Endothelial cell of umbilical vein (primary cell): ENCODE data around the gene SMIM7. TPM values are rescaled to one million over a fixed set of nuclear protein-coding genes. Genes with fewer than 3 reads are reported as not detected.

Experiments
- BruUV-seq: library from RNA; stranded (reverse); fragments of 400-500 nt; replicated peaks from 2 replicates; lab custom pipeline; 2021; lab: Mats Ljungman, UMichigan
- CTCF ChIA-PET: fragments of 300-600, 350-600 bp; sonication (Branson Sonifier 250); formaldehyde crosslinking; loops from one replicate; lab custom pipeline; 2021; ENCODE audit warnings: antibody characterized with exemption, inconsistent platforms; lab: Charles Lee
- POLR2A ChIA-PET: fragments of 300-600, 350-600 bp; sonication (Branson Sonifier 250); formaldehyde crosslinking; loops from one replicate; lab custom pipeline; 2021; ENCODE audit warnings: antibody characterized with exemption, inconsistent platforms; lab: Charles Lee
- DNase-seq: peaks from one replicate; pipeline ENCODE4 v3.0.0-alpha.2; 2011; ENCODE audit warnings: low read depth, low spot score
- FAIRE-seq: peaks from 2 replicates; lab custom pipeline; 2011; peaks lifted over from hg19 to GRCh38; lab: Jason Lieb, UNC
- H2AFZ ChIP-seq: 2 replicates; pipeline ENCODE4 v1.6.0; 2012; ENCODE audit warnings: low read depth, low read length, control low read depth, inconsistent platforms
- H3K27ac ChIP-seq: 2 replicates; pipeline ENCODE4 v1.5.1; 2011; ENCODE audit warnings: low read depth, mild to moderate bottlenecking, control low read depth, low read length, moderate library complexity; ENCODE audit not compliant: insufficient read depth
- H3K27me3 ChIP-seq, 2 experiments: 2 replicates each; pipeline versions ENCODE4 v1.6.0 to v1.6.1; 2011; ENCODE audit warnings: low read length in 2 of 2, mixed read lengths in 1 of 2; ENCODE audit not compliant: control insufficient read depth in 2 of 2, insufficient read depth in 2 of 2
- H3K36me3 ChIP-seq, 2 experiments: 2 replicates in 1 of 2; 3 replicates in 1 of 2; pipeline ENCODE4 v1.5.1; 2011; ENCODE audit warnings: low read length in 2 of 2, mild to moderate bottlenecking in 1 of 2, moderate library complexity in 1 of 2; ENCODE audit not compliant: control insufficient read depth in 2 of 2, insufficient read depth in 2 of 2; ENCODE audit errors: extremely low read depth in 1 of 2
- H3K4me1 ChIP-seq: 3 replicates; pipeline ENCODE4 v1.5.1; 2011; ENCODE audit warnings: mild to moderate bottlenecking, low read length; ENCODE audit not compliant: control insufficient read depth, insufficient read depth; ENCODE audit errors: extremely low read depth
- H3K4me2 ChIP-seq: 2 replicates; pipeline ENCODE4 v1.6.1; 2011; ENCODE audit warnings: low read length, control low read depth, mixed read lengths; ENCODE audit not compliant: insufficient read depth
- H3K4me3 ChIP-seq, 3 experiments: fragments of 200-600 bp in 1 of 3; sonication (generic), shearing (Covaris generic) in 1 of 3; replicated peaks in 1 of 3; 2 replicates each; pipeline ENCODE4 v1.5.1; 2011 to 2016; ENCODE audit warnings: control low read depth in 3 of 3, low read length in 3 of 3, mild to moderate bottlenecking in 2 of 3, inconsistent platforms in 1 of 3, low read depth in 1 of 3, moderate library complexity in 1 of 3; ENCODE audit not compliant: insufficient read depth in 1 of 3
- H3K79me2 ChIP-seq: 2 replicates; pipeline ENCODE4 v1.6.0; 2012; ENCODE audit warnings: low read length, inconsistent platforms; ENCODE audit not compliant: control insufficient read depth, insufficient read depth
- H3K9ac ChIP-seq: replicated peaks from 2 replicates; pipeline ENCODE3; 2011; ENCODE audit warnings: low read length, control low read depth; ENCODE audit not compliant: insufficient read depth; ENCODE audit errors: extremely low read depth
- H3K9me1 ChIP-seq: replicated peaks from 3 replicates; pipeline ENCODE4 v1.6.0; 2011; ENCODE audit warnings: mild to moderate bottlenecking, low read length; ENCODE audit not compliant: control insufficient read depth, insufficient read depth; ENCODE audit errors: extremely low read depth
- H3K9me3 ChIP-seq: replicated peaks from 2 replicates; pipeline ENCODE4 v1.5.1; 2012; ENCODE audit warnings: low read length, inconsistent platforms; ENCODE audit not compliant: control insufficient read depth, insufficient read depth
- H4K20me1 ChIP-seq: replicated peaks from 2 replicates; pipeline ENCODE3; 2011; ENCODE audit warnings: mild to moderate bottlenecking, low read length; ENCODE audit not compliant: control insufficient read depth, insufficient read depth; ENCODE audit errors: extremely low read depth
- EZH2 ChIP-seq: IDR thresholded peaks from 2 replicates; pipeline ENCODE4 v1.6.1; 2012; ENCODE audit warnings: borderline replicate concordance, low read depth, mild to moderate bottlenecking, moderate library complexity, low read length, inconsistent platforms; ENCODE audit not compliant: severe bottlenecking
- FOS ChIP-seq: IDR thresholded peaks from 2 replicates; pipeline ENCODE4 v1.6.1; 2011; ENCODE audit warnings: mild to moderate bottlenecking, low read length, moderate library complexity, borderline replicate concordance; ENCODE audit not compliant: insufficient read depth
- GATA2 ChIP-seq: IDR thresholded peaks from 2 replicates; pipeline ENCODE4 v1.7.0; 2011; ENCODE audit warnings: low read depth, mild to moderate bottlenecking, moderate library complexity, mixed read lengths, low read length; ENCODE audit not compliant: insufficient read length, insufficient read depth
- JUN ChIP-seq: IDR thresholded peaks from 2 replicates; pipeline ENCODE4 v1.6.1; 2011; ENCODE audit warnings: borderline replicate concordance, low read depth; ENCODE audit not compliant: insufficient read length, insufficient read depth
- MYC ChIP-seq: IDR thresholded peaks from one replicate; pipeline ENCODE4 v1.6.1; 2011; ENCODE audit warnings: mild to moderate bottlenecking, low read depth, low read length
- POLR2A ChIP-seq: IDR thresholded peaks from 2 replicates; pipeline ENCODE4 v1.6.1; 2012; ENCODE audit warnings: low read depth, mild to moderate bottlenecking, control low read depth, low read length
- POLR2AphosphoS5 ChIP-seq: IDR thresholded peaks from 2 replicates; pipeline ENCODE4 v1.6.1; 2012; ENCODE audit warnings: low read depth, mild to moderate bottlenecking, control low read depth, low read length, moderate library complexity; ENCODE audit not compliant: insufficient read depth
- dilution Hi-C: fragments of 300-500 bp; cut with MboI; formaldehyde crosslinking; loops from one replicate; pipeline ENCODE4 v1.15.0; 2019; ENCODE audit warnings: low sequenced_read_pairs; ENCODE audit not compliant: extremely low pct_ligation_motif_present
- intact Hi-C: fragments of 100-400 bp; cut with micrococcal nuclease; formaldehyde crosslinking; loops from one replicate; pipeline ENCODE4 v1.10.0; 2022
- polyA plus RNA-seq, 4 experiments: library from polyadenylated mRNA; depleted of rRNA in 3 of 4; stranded (reverse) in 3 of 4; unstranded in 1 of 4; fragments of >200 nt; gene quantifications; 2 replicates each; pipeline versions ENCODE4 v1.2.1 to v1.2.3, GENCODE V29; 2011 to 2012; ENCODE audit warnings: missing spikeins in 1 of 4
- total RNA-seq: library from RNA; stranded (reverse); gene quantifications from 2 replicates; pipeline ENCODE4 v1.2.3, GENCODE V29; 2021
- TF ChIP-seq, protein P1 (sequence below), 2 donors: IDR thresholded peaks; 1 replicate in 1 of 2; 2 replicates in 1 of 2; pipeline ENCODE4 v1.5.1; 2011; ENCODE audit warnings: low read length in 2 of 2, mild to moderate bottlenecking in 2 of 2, moderate library complexity in 2 of 2, control low read depth in 1 of 2, inconsistent platforms in 1 of 2, low read depth in 1 of 2; ENCODE audit not compliant: insufficient read depth in 1 of 2; ENCODE audit errors: extremely low read depth in 1 of 2
- TF ChIP-seq, protein P2 (sequence below): IDR thresholded peaks from 2 replicates; pipeline ENCODE4 v1.6.1; 2011; ENCODE audit not compliant: insufficient read depth, insufficient read length

Gene SMIM7
- total and polyA plus RNA-seq, 2 donors (not counting 3 experiments of a cell fraction or from before 2014, with no cell fraction given), result 51.1 to 62.0 TPM

DNA sequence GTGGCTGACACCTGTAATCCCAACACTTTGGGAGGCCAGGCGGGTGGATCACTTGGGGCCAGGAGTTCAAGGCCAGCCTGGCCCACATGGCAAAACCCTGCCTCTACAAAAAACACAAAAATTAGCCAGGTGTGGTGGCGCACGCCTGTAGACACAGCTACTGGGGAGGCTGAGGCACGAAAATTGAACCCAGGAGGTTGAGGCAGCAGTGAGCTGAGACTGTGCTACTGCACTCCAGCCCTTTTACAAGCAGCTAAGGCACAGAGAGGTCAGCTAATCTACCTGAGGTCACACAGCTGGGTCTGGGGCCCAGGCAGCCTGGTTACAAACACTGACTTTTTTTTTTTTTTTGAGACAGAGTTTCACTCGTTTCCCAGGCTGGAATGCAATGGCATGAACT lies 59.1 kb downstream of the SMIM7 start:
- Histone ChIP-seq H3K9me1 (no peaks in the 10 kb centered on the region), H3K4me1 (peaks cover 3% of the 10 kb centered on the region), H3K4me3 (no peak overlapping the region), H3K9ac (no peak overlapping the region), H3K4me2 (no peak overlapping the region), H3K27ac (no peak overlapping the region), H3K79me2 (peaks cover 86% of the 10 kb centered on the region), H2AFZ (no peak overlapping the region), H3K27me3 (no peaks in the 10 kb centered on the region), H4K20me1 (no peaks in the 10 kb centered on the region), H3K36me3 (no peaks in the 10 kb centered on the region), H3K9me3 (no peaks in the 10 kb centered on the region)
- TF ChIP-seq POLR2AphosphoS5 (no peak), MYC (no peak)
- dilution Hi-C loops (no loop called here), intact Hi-C loops (no loop called here)
- FAIRE-seq, result no peak
- POLR2A ChIA-PET, result no interaction called here
- CTCF ChIA-PET, result interaction anchor here (2.3 kb wide), 1 partner anchor 13 kb away, joined by 7 read pairs; no protein-coding TSS in a partner anchor
- no TSS peak for BruUV-seq
- no peak for DNase-seq

DNA sequence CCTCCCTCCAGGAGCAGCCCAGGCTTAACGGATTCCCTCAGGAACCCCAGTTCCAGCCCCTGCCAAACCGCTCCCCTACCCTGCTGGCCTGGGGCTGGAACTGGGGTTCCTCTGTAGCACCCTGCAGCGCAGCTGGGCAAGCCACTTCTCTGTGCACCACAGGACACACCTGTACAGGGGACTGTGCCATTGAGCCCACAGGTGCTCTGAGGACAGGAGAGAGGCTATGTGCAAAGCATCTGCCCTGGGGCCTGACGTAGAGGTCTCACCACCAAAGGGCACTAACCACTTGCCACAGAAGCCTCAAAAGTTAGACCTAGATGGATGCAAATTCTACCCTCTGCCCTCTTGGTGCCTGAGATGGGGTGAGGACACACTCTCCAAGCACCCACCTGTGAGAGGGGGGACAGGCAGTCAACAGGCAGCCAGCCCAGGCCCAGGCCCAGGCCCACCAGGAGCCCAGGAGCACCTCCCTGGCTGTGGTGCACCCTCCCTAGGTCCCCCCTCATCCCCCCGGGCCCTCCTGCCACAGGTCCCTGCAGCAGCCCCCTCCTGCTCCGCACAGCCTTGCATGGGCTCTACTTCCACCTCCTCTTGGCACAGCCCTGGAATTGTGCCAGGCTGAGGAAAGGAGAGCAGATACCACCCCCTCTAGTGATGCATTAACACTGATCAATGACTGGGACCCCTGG lies 60.1 kb downstream of the SMIM7 start:
- no TSS peak for BruUV-seq
- H3K27ac ChIP-seq, result no peak overlapping the region
- H4K20me1 ChIP-seq, result no peaks in the 10 kb centered on the region
- peaks cover 86% of the 10 kb centered on the region for H3K79me2 ChIP-seq
- POLR2A ChIA-PET, result no interaction called here
- CTCF ChIA-PET, result interaction anchor here (2.3 kb wide), 1 partner anchor 12 kb away, joined by 7 read pairs; no protein-coding TSS in a partner anchor
- H3K27me3 ChIP-seq, result no peaks in the 10 kb centered on the region
- H3K9me3 ChIP-seq, result no peaks in the 10 kb centered on the region
- no peak for DNase-seq
- TF ChIP-seq MYC (no peak), POLR2A (no peak), JUN (no peak), GATA2 (no peak), EZH2 (no peak), FOS (no peak), POLR2AphosphoS5 (no peak)
- TF ChIP-seq, protein P1, sequence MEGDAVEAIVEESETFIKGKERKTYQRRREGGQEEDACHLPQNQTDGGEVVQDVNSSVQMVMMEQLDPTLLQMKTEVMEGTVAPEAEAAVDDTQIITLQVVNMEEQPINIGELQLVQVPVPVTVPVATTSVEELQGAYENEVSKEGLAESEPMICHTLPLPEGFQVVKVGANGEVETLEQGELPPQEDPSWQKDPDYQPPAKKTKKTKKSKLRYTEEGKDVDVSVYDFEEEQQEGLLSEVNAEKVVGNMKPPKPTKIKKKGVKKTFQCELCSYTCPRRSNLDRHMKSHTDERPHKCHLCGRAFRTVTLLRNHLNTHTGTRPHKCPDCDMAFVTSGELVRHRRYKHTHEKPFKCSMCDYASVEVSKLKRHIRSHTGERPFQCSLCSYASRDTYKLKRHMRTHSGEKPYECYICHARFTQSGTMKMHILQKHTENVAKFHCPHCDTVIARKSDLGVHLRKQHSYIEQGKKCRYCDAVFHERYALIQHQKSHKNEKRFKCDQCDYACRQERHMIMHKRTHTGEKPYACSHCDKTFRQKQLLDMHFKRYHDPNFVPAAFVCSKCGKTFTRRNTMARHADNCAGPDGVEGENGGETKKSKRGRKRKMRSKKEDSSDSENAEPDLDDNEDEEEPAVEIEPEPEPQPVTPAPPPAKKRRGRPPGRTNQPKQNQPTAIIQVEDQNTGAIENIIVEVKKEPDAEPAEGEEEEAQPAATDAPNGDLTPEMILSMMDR (IDR thresholded peaks at IDR 0.05; ENCODE audit: extremely low read depth in 1 of 2, insufficient read depth in 1 of 2, low read depth in 1 of 2, low read length in 2 of 2), result no peak
- TF ChIP-seq, protein P2, sequence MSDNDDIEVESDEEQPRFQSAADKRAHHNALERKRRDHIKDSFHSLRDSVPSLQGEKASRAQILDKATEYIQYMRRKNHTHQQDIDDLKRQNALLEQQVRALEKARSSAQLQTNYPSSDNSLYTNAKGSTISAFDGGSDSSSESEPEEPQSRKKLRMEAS, result no peak
- H3K4me1 ChIP-seq, result no peaks in the 10 kb centered on the region
- no peak overlapping the region for H3K4me3 ChIP-seq
- H3K9ac ChIP-seq, result no peak overlapping the region
- H3K36me3 ChIP-seq, result no peaks in the 10 kb centered on the region
- FAIRE-seq, result no peak
- intact Hi-C loops (no loop called here), dilution Hi-C loops (no loop called here)
- H3K9me1 ChIP-seq, result no peaks in the 10 kb centered on the region
- no peak overlapping the region for H2AFZ ChIP-seq
- H3K4me2 ChIP-seq, result no peak overlapping the region
